Esophagus mucosa (tissue), 1 donor: ENCODE results near the gene PUS7. TPM values are rescaled to one million over a fixed set of nuclear protein-coding genes. Genes with fewer than 3 reads are reported as not detected.
"Not testable (repeated sequence)": the region's sequence is repeated elsewhere in the genome, so short reads cannot be mapped to it uniquely, and the experiment has no call there.

Experiments used
- ATAC-seq: fragments of 200-7000 bp; cut with Tn5 transposase; one replicate; pipeline ENCODE4 v1.9.1; 2020
- total RNA-seq: library from RNA; stranded (reverse); gene quantifications from one replicate; pipeline ENCODE4 v1.2.4, GENCODE V29; 2023
- donor health status: DM: yes; HTN: yes; CAD: no.

Gene PUS7
- total RNA-seq, 1 donor from 2014 or later: 12.1 TPM

DNA sequence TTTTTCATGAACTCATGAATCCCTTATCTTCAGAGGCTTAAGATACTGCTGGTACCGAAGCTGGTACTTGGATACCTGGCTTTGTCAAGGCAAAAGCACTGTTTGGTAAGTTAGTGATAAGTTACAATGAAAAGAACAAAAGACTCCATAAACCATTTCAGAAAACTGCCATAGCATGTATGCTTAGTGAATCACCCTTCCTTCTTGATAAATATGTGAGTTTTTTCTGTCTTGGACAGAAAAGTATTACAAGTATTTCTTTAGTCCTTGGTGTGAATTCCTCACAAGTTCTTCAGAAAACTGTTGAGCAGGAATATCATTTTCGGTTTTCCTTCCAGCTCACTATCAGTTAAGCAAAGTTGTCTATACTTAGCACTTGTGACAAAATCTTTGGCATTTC, 25.6 kb downstream of the PUS7 start:
- no peak for ATAC-seq

DNA sequence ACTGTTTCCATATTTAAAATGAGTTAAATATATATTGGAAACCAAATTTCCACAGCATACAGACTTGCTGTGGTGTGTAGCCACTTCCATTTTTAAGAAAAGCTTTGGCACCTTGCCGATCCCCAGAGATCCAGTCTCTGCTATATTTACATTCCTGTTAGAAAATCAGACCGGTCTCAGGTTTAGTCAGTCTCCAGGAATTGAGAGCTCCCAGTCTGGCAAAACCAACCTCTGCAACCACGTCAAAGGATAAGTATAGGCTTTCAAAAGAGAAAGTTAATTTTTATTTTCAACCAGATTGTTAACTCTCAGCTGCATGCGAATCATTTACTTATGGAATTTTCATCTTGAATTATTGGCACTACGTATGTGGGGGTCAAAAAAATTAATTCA, 28.2 kb downstream of the PUS7 start:
- no peak for ATAC-seq

DNA sequence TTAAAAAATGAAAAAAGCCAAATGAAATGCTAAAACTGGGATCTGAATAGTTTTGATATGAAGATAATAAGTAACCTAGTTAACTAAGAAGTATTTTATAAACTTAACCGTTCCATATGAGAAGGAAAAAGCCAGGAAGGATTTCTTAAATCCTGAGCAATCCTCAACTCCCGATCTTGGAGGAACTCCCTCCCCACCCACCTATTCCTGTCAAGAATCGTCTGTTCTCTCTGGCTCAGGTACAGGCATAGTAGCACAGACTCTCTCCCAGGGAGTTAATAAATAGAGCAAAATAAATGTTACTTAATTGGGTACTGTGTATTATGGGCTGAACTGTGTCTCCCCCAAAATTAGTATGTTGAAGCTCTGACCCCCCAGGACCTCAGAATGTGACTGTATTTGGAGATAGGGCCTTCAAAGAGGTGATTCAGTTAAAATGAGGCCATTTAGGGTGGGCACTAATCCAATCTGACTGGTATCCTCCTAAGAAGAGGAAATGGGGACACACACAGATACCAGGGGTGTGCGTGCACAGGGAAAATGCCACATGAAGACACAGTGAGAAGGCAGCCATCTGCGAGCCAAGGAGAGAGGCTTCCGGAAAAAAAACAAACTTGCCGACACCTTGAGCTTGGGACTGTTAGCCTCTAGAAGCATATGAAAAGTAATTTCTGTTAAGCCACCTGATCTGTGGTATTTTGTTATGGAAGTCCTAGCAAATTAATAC, 28.7 kb downstream of the PUS7 start:
- no peak for ATAC-seq

DNA sequence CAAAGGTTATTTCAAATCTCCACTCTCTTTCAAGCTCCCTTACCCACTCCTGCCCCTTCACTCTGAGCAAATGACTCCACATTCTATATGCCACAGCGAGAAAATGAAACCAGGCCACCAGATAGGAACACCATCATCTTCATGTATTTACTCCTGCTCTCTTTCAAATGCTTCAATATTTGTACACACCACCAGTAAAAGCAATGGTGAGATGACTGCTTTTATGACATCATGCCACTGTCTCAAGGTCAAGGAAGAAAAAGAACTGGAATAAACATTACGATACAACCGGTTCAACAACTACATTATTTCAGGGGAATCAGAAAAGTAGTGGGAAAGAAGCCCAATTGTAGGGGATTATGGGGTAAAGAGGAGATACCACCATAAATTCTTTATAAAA, 32.7 kb downstream of the PUS7 start:
- ATAC-seq: no peak

DNA sequence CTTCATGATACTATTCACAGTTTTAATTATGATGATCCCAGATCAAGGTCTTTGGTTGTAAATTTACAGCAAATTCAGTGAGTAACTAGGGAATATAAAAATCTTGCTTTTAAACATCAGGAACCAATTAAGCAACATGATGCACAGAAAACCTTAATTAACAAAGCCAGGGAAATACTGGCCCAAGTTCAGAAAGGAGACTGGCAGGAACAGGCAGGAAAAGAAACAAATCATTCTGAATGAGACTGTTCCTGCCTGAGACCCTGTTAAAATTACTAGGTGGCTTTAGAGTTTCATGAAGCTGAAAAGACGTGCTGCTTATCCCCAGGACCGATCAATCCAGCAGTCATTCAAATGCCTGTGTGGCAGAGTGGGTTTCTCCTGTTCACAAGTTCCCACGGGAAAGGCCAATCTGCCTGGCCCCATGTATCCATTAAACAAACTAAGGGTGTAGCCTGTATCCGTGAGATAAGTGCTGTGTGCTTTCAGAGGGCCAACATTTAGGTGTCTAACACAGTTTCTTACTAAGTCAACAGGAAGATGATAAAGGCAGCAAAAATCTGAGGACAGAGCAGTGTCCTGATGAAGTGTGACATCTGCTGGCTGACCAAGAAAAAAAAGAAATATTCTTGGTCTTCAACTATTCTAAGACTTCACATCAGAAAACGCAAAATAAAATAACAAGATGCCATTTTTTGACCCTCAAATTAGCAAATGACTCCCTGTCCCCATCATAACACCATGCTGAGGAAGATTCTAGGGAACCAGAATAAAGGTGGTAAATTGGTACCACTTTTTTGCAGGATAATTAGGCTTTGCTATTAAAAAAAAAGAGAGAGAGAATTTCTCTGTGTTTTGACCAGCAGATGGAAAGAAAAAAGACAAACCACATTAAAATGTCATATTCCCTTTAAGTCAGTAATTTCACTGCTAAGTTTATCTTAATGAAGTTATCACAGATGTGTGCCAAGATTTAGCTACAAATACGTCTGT, 34.2 kb downstream of the PUS7 start:
- peak; percentile 65 for ATAC-seq

DNA sequence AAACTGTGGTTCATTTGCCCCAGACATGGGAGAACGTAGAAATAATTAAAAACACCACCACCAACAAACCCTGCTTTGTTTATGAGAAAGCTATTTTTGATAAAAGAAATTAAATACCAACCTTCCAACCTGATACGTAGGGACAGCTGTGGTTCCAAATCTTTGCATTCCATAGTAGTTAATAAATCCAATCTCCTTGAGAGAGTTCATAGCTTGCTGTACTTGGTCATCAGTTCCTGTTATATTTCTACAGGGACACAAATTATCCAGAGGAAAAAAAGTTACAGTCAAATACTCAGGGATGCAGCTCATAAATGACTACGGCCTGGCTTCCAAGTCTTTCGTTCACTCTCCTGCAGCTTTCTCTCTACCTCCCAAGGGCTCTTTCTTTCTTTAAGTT, 41.1 kb downstream of the PUS7 start:
- ATAC-seq: no peak

DNA sequence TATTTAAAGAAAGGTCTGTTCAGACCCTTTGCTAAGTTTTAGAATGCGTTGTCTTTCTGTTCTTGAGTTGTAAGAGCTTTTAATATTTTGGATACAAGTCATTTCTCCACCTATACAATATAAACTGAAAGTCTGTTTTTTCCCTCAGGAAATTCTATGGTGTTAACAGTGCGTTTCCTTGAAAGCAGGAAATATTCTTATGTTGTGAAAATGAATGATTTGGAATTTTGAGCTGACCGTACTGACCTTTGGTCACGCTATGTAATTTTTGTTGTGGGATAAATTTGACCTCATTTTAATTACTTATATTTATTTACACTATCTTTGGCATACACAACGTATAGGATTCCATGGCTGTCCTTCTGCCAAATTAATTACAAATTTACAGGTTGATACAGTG, 43.5 kb downstream of the PUS7 start:
- ATAC-seq: no peak

DNA sequence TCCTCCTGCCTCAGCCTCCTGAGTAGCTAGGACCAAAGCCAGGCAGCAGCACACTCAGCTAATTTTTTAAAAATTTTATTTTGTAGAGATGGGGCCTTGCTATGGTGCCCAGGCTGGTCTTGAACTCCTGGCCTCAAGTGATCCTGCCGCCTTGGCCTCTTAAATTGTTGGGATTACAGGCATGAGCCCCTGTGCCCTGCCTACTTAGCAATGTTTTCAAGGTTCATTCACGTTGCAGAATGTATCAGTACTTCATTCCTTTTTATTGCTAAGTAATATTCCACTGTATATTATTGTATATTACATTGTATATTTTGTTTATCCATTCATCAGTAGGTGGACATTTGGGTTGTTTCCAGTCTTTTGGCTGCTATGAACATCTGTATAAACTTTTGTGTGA, 44.2 kb downstream of the PUS7 start:
- no peak for ATAC-seq

DNA sequence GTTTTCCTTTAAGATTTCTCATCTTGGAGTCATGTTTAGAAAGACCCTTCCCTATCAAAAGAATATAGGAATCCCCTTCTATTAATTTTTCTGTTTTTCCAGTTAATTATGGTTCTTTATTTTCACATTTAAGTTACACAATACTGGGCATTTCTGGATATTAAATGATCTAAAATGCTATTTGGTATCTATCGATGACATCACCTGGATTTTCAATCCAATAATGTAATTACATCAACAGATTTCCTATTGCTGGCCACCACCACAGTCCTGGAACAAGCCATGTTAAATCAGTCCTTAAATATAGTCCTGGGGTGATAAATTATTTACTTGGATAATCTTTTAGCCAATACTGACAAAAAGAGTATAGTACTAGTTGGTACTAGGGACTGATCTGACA, 48.0 kb downstream of the PUS7 start:
- no peak for ATAC-seq

DNA sequence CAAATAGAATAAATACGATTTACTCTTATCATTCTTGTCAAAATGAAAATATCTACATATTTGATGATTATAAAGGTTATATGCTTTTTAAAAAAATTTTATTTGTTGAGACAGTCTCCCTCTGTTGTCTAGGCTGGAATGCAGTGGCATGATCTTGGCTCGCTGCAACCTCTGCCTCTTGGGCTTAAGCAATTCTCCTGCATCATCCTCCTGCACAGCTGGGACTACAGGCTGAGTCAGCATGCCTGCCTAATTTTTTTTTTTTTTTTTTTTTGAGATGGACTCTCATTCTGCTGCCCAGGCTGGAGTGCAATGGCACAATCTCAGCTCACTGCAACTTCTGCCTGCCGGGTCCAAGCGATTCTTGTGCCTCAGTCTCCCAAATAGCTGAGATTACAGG, 48.9 kb downstream of the PUS7 start:
- ATAC-seq: peak; percentile 64

DNA sequence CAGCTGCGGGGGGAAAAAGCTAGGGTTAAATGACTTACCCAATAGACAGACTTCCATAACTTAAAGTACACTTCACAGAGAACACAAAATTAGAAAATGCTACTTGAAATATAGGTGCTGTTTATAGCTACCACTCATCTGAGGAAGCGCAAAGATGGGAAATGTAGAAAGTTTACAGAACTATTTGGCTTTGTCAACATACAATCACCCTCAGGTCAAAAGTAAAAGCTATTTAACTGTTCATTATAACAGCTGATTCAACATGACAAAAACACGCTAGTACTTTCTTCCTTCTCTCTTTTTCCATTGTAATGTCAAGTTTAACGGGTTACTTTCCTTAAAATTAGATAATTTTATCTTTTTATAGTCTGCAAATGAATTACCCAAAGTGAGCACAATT, 51.2 kb downstream of the PUS7 start:
- ATAC-seq: no peak

DNA sequence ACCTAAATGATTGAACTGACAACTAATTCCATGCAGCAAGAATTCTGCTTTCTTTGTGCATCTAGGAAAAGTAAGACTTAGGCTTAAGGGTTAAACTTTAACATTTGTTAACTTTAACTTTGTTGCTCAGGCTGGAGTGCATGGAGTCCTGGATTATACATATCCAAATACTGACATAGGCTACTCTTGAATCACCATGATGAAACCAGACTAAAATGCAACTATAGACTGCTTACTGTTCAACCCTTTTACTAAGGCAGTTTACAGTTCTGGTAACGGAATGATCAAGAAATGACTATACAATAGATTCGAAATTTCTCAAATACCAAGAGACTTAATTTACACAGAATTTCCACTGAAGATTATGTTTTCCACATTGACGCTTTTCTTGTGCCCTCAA, 52.0 kb downstream of the PUS7 start:
- no peak for ATAC-seq

DNA sequence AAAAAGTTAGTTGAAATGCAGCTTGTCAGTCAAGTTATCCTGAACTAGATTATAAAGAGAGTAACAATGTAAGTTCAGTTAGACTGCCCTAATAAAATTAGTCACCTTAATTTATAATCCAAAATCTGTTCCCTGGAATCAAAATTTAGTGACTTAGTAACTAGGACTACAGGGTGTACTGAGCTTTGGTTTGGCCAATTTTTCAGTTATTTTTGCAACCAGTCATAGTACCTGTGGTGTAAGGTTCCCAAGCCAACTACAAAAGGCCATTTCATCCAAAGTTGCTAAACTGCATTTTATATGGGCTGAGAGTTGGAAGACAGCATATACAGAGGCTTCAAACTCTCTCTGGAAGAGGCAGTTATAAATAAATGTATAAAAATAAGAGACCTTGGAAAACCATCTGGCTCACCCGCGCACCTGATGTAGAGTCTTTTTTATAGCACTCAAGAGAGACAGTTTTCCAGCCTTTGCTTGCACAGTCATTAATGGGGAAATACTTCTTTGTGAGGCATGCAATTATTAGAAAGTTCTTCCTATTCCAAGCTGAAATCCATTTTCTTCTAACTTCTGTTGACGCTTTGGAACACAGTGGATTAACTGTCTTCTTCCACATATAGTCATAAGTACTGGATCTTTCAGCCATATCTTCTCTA, 59.2 kb downstream of the PUS7 start:
- no peak for ATAC-seq

DNA sequence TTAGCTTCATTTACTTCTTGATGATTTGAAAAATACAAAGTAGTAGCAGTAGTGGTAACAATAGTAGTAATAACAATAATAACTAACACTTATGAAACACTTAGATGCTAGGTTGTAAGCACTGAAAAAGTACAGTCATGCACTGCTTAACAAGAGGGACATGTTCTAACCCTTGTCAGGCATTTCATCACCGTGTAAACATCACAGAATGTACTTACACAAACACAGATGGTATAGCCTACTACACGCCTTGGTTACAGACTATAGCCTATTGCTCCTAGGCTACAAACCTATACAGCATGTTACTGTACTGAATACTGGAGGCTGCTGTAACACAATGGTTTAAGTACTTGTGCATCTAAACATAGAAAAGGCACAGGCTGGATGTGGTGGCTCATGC, 60.6 kb downstream of the PUS7 start:
- peak; percentile 43 for ATAC-seq

DNA sequence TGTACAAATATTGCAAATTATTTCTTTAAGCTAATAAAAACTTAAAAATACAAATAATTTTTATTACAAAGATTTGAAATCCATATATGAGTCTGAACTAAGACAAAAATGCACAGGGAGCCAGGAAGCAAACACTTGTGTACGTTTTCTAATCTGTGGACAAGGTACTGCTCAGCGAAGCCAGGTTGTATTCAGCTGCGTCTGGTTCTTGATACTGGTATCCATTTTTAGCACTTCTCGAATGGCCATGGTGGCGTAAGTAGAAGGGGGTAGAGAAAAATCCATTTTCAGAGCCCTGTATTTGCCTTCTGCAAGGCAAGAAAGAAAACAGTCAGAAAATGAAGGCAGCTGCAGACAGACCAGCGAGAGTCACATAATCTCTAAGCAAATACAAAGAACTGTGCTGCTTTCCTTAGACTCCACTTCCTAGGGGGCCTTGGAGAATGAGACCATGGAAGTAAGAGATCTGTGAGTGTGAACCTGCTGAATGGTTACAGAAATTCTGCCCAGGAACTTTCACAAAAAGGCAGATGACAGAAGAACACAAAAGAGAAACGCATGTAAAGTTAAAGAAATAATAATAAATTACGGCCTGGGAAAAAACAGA, 64.3 kb downstream of the PUS7 start:
- ATAC-seq: no peak

DNA sequence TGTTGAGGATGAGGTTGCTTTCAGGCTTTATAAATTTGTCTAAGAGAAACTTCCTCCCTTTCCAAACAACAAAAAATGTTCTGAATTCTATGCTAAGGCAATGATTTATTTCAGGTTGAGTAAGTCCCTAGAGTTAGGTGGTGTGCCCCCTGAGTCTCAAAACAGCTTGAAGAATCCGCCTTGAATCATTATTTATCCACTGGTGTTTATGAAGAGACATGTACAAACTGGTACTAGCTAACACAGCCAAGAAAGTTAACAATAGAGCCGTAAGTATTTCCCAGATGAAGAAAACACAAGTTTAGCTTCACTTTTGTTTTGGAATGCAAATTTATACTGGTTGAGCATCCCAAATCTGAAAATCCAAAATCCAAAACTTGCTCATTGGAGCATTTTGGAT, 67.2 kb downstream of the PUS7 start:
- no peak for ATAC-seq

DNA sequence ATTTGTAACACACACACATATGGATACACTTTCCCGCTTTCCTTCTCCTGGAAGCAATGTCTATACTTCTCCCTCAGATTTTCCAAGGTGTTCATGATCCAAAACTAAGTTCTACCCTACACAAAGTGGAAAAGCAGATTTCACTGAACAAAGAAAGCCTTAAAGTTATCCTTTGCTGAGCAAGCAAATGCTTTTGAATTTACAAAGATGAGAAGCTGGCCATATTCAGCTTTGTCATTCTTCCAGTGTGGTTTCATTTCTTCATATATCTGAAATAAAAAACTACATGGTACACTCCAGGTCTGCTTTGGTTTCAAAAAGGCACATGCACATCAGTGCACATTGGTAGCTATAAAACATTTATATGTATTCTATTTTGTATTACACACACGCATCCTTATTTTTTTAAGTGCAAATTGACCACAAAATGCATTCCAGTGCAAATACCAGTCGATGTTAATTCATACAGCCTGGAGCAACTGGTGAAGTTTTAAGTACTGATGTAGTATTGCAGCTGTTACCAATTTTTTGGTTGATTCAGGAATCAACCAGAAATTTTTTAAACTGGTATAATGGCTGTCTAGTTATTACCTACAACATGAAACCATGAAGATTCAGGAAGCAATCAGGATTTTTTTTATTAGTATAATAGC, 67.8 kb downstream of the PUS7 start:
- ATAC-seq: no peak

DNA sequence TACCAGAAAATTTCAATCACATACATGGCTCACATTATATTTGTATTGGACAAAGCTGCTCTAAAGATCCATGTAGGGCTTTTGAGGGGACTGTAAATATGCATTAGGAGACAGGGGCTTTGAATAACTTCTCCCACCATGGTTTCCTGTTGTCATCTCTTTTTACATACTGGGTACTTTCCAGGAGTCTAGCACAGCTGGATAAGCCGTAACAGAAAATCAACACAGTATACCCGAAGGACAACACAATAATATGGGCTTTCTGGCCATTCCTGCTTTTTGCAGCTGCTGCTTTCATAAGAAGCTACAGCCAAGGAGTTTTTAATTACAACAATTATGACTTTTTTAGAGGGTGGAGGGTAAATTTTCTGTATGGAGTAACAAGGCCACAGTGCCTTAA, 70.0 kb downstream of the PUS7 start:
- ATAC-seq: no peak

DNA sequence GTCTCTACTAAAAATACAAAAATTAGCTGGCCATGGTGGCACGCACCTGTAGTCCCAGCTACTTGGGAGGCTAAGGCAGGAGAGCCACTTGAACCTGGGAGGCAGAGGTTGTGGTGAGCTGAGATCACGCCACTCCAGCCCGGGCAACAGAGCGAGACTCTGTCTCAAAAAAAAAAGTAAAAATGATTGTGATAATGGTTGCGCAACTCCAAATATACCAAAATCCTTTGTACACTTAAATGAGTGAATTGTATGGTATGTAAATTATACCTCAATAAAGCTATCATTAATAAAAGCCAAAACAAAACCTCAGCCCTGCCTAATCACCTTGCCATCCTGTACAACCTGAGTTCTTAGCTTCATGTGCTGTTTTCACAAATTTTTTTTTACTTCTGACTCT, 71.2 kb downstream of the PUS7 start:
- not testable (repeated sequence) for ATAC-seq

DNA sequence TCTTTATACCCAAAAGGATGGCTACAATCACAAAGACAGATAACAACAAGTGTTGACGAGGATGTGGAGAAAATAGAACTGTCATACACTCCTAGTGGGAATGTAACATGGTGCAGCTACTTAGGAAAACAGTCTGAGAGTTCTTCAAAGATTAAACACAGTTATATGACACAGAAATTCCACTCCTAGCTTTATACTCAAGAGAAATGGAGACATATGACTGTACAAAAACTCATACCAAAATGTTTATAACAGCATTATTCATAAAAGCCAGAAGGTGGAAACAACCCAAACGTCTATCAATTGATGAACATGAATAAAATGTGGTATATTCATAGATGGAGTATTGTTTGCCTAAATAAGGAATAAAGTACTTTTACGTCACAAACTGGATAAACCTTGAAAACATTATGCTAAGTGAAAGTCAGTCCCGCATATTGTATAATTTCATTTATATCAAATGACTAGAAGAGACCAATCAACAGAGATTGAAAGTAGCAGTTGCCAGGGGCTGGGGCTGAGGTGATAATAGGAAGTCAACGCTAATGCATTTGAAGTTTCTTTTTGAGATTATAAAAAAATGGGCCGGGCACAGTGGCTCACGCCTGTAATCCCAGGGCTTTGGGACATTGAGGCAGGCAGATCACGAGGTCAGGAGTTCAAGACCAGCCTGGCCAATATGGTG, 71.8 kb downstream of the PUS7 start:
- no peak for ATAC-seq

DNA sequence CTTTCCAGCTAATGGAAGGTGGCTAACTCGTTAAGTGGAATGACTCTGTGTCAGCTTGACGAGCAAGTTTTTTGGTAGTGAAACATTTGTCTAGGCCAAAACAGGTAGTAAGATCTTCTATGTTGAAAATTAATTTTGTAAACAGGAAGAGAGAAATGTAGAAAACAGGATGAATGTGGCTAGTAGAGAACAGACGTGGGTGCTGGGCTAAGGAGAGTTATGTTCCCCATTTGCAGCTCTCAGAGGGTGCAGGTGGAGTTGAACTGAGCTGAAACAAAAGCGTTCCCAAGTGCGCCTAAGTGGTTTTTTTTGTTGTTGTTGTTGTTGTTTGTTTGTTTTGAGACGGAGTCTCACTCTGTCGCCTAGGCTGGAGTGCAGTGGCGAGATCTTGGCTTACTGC, 73.9 kb downstream of the PUS7 start:
- peak; percentile 52 for ATAC-seq
